Endothelial cell of umbilical vein (primary cell): Measurements from ENCODE around the gene RD3L. TPM values are rescaled to one million over a fixed set of nuclear protein-coding genes. Genes with fewer than 3 reads are reported as not detected.

Source experiments
- polyA plus RNA-seq, 4 experiments: library from polyadenylated mRNA; depleted of rRNA in 3 of 4; stranded (reverse) in 3 of 4; unstranded in 1 of 4; fragments of >200 nt; gene quantifications; 2 replicates each; pipeline versions ENCODE4 v1.2.1 to v1.2.3, GENCODE V29; 2011 to 2012; ENCODE audit warnings: missing spikeins in 1 of 4
- total RNA-seq: library from RNA; stranded (reverse); gene quantifications from 2 replicates; pipeline ENCODE4 v1.2.3, GENCODE V29; 2021

RD3L gene
- total and polyA plus RNA-seq, 2 donors (not counting 3 experiments of a cell fraction or from before 2014, with no cell fraction given) = not detected

Other genes with a start within 250 kb of the RD3L start
- 25.1 and 27.2 TPM in 2 replicates for gene XRCC3, start 227.1 kb downstream of the RD3L start, total RNA-seq
- 13.4 and 13.6 TPM in 2 replicates for gene XRCC3, start 227.1 kb downstream of the RD3L start, polyA plus RNA-seq
- gene ZFYVE21, start 226.7 kb downstream of the RD3L start, total RNA-seq = 54.5 and 55.8 TPM in 2 replicates
- gene ZFYVE21, start 226.7 kb downstream of the RD3L start, polyA plus RNA-seq = 98.3 and 126 TPM in 2 replicates
- 29.3 and 30.0 TPM in 2 replicates for gene PPP1R13B, start 95.0 kb downstream of the RD3L start, total RNA-seq
- 10.0 and 10.7 TPM in 2 replicates for gene PPP1R13B, start 95.0 kb downstream of the RD3L start, polyA plus RNA-seq
- gene TDRD9, start 14.1 kb downstream of the RD3L start, total RNA-seq = 0.83 and 1.4 TPM in 2 replicates
- gene TDRD9, start 14.1 kb downstream of the RD3L start, polyA plus RNA-seq = 0.52 and 0.57 TPM in 2 replicates
- not detected in 2 replicates for gene ASPG, start 143.2 kb upstream of the RD3L start, total RNA-seq
- 0.05 TPM in 1 of 2 replicates, not detected in the other for gene ASPG, start 143.2 kb upstream of the RD3L start, polyA plus RNA-seq
- gene KIF26A, start 196.1 kb upstream of the RD3L start, total RNA-seq = 9.5 and 10.7 TPM in 2 replicates
- gene KIF26A, start 196.1 kb upstream of the RD3L start, polyA plus RNA-seq = 3.6 and 5.1 TPM in 2 replicates